ENCODE data around the gene LRRC8D. TPM values are rescaled to one million over a fixed set of nuclear protein-coding genes. Genes with fewer than 3 reads are reported as not detected.

Gene LRRC8D
- total and polyA plus RNA-seq, 2 experiments from 2014 or later, result 23.6 to 48.8 TPM

DNA sequence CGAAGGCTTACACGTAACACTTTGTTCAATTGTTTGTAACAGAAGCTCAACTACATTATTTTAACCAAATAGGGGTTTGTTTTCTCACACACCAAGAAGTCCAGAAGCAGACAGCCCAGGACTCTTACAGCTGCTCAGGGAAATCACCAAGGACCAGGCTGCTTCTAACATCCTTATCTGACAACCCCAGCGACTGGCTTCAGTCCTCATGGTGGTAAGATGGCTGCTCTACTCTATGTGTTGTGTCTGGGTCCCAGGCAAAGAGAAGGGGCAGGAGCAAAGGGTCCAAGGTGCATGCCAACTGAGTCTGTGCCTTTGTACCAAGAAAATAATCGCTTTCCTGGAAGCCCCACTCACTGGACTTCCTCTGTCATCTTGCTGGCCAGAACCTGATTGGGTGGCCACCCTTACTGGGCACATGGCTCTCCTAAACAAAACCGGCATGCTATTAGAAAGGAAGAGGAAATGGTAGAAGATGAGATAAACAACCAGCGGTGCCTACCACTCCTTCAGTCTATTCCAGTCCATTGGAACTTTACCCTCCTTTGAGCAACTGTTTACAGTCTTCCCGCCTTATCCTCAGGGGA lies 34.1 kb upstream of the LRRC8D start (continued):
- TF ChIP-seq, protein P1, sequence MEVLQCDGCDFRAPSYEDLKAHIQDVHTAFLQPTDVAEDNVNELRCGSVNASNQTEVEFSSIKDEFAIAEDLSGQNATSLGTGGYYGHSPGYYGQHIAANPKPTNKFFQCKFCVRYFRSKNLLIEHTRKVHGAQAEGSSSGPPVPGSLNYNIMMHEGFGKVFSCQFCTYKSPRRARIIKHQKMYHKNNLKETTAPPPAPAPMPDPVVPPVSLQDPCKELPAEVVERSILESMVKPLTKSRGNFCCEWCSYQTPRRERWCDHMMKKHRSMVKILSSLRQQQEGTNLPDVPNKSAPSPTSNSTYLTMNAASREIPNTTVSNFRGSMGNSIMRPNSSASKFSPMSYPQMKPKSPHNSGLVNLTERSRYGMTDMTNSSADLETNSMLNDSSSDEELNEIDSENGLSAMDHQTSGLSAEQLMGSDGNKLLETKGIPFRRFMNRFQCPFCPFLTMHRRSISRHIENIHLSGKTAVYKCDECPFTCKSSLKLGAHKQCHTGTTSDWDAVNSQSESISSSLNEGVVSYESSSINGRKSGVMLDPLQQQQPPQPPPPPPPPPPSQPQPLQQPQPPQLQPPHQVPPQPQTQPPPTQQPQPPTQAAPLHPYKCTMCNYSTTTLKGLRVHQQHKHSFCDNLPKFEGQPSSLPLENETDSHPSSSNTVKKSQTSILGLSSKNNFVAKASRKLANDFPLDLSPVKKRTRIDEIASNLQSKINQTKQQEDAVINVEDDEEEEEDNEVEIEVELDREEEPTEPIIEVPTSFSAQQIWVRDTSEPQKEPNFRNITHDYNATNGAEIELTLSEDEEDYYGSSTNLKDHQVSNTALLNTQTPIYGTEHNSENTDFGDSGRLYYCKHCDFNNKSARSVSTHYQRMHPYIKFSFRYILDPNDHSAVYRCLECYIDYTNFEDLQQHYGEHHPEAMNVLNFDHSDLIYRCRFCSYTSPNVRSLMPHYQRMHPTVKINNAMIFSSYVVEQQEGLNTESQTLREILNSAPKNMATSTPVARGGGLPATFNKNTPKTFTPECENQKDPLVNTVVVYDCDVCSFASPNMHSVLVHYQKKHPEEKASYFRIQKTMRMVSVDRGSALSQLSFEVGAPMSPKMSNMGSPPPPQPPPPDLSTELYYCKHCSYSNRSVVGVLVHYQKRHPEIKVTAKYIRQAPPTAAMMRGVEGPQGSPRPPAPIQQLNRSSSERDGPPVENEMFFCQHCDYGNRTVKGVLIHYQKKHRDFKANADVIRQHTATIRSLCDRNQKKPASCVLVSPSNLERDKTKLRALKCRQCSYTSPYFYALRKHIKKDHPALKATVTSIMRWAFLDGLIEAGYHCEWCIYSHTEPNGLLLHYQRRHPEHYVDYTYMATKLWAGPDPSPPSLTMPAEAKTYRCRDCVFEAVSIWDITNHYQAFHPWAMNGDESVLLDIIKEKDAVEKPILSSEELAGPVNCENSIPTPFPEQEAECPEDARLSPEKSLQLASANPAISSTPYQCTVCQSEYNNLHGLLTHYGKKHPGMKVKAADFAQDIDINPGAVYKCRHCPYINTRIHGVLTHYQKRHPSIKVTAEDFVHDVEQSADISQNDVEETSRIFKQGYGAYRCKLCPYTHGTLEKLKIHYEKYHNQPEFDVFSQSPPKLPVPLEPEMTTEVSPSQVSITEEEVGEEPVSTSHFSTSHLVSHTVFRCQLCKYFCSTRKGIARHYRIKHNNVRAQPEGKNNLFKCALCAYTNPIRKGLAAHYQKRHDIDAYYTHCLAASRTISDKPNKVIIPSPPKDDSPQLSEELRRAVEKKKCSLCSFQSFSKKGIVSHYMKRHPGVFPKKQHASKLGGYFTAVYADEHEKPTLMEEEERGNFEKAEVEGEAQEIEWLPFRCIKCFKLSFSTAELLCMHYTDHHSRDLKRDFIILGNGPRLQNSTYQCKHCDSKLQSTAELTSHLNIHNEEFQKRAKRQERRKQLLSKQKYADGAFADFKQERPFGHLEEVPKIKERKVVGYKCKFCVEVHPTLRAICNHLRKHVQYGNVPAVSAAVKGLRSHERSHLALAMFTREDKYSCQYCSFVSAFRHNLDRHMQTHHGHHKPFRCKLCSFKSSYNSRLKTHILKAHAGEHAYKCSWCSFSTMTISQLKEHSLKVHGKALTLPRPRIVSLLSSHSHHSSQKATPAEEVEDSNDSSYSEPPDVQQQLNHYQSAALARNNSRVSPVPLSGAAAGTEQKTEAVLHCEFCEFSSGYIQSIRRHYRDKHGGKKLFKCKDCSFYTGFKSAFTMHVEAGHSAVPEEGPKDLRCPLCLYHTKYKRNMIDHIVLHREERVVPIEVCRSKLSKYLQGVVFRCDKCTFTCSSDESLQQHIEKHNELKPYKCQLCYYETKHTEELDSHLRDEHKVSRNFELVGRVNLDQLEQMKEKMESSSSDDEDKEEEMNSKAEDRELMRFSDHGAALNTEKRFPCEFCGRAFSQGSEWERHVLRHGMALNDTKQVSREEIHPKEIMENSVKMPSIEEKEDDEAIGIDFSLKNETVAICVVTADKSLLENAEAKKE (CRISPR knock-in tag; IDR thresholded peaks at IDR 0.05), result no peak
- TF ChIP-seq JUNB (IDR thresholded peaks at IDR 0.05; ENCODE audit: unreplicated experiment), result no peak
- TF ChIP-seq NANOG (IDR thresholded peaks at IDR 0.05; ENCODE audit: borderline replicate concordance), result no peak

DNA sequence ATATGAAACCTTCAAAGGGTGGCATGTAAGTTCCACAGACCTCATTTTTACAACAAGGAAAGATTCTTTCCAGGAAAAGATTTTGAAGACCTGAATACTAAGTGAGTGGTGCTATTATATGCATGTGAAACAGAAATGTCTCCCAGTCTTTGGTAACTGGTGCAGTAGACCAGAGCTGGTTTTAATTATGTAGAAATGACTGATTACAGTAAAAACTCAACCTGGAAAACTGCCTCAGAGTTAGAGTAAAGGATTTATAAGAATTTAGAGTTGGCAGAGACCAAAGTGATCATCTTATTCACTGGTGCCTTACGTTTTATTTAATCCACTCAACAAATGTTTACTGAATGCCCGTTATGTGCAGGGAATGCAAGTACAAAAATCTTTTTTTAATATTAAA lies 30.2 kb upstream of the LRRC8D start:
- Histone ChIP-seq H3K79me2 (replicated peaks; ENCODE audit: insufficient read depth) (no peaks in the 10 kb centered on the region), H3K27me3 (ENCODE audit: insufficient read depth) (no peaks in the 10 kb centered on the region), H3K4me1 (ENCODE audit: insufficient read depth) (no peaks in the 10 kb centered on the region), H3F3A (replicated peaks; ENCODE audit: low read depth) (no peaks in the 10 kb centered on the region), H3K9me2 (ENCODE audit: insufficient read depth) (no peaks in the 10 kb centered on the region), H3K27ac (ENCODE audit: low read depth) (no peak overlapping the region), H3K4me3 (no peak overlapping the region), H4K20me1 (replicated peaks; ENCODE audit: insufficient read depth) (no peaks in the 10 kb centered on the region), H3K36me3 (ENCODE audit: insufficient read depth) (no peaks in the 10 kb centered on the region), H3K4me2 (no peak overlapping the region), H2AFZ (no peak overlapping the region)
- Mint-ChIP-seq H3K4me3 (no peak overlapping the region), H3K36me3 (ENCODE audit: low read depth) (no peaks in the 10 kb centered on the region), H3K4me1 (no peaks in the 10 kb centered on the region), H3K9me3 (no peaks in the 10 kb centered on the region), H3K27ac (no peak overlapping the region), H3K27me3 (ENCODE audit: insufficient read depth, low read depth, poor library complexity) (no peaks in the 10 kb centered on the region)
- DNase-seq (ENCODE audit: low spot score), result no peak
- no peak for ATAC-seq
- TF ChIP-seq ZNF331 (CRISPR knock-in tag; IDR thresholded peaks at IDR 0.05; ENCODE audit: low read depth), result no peak
- no peak for TF ChIP-seq POLR2AphosphoS5 (IDR thresholded peaks at IDR 0.05; ENCODE audit: low read depth)
- TF ChIP-seq ZNF114 (CRISPR knock-in tag; IDR thresholded peaks at IDR 0.05), result no peak
- no peak for TF ChIP-seq CREB1 (CRISPR knock-in tag; IDR thresholded peaks at IDR 0.05; ENCODE audit: low read depth)
- no peak for TF ChIP-seq STAT1 (IDR thresholded peaks at IDR 0.05; ENCODE audit: unreplicated experiment)
- TF ChIP-seq EZH2phosphoT487 (IDR thresholded peaks at IDR 0.05; ENCODE audit: unreplicated experiment), result no peak
- TF ChIP-seq, protein P1 (CRISPR knock-in tag; IDR thresholded peaks at IDR 0.05), result no peak
- TF ChIP-seq JUNB (IDR thresholded peaks at IDR 0.05; ENCODE audit: unreplicated experiment), result no peak
